Activated CD4-positive, alpha-beta T cell treated with anti-CD3 and anti-CD28 coated beads, Interleukin-2, amount 10 ng/mL, durations not matched to agents 7 days and 5 days (primary cell): Measurements from ENCODE around the gene LRRC8C. TPM values are rescaled to one million over a fixed set of nuclear protein-coding genes. Genes with fewer than 3 reads are reported as not detected.

Source experiments
- CTCF ChIA-PET: fragments of 350-600 bp; sonication (Branson Sonifier 250); formaldehyde crosslinking; loops from one replicate; lab custom pipeline; 2021; ENCODE audit warnings: antibody characterized with exemption; lab: Charles Lee
- POLR2A ChIA-PET: fragments of 350-600 bp; sonication (Branson Sonifier 250); formaldehyde crosslinking; loops from one replicate; lab custom pipeline; 2021; ENCODE audit warnings: antibody characterized with exemption; lab: Charles Lee
- DNase-seq: peaks from one replicate; pipeline ENCODE4 v3.0.0-alpha.2; 2020
- H3K27ac Mint-ChIP-seq: one replicate; pipeline ENCODE4 v1.8.0; 2021; ENCODE audit warnings: mild to moderate bottlenecking, moderate library complexity, mixed read lengths
- H3K27me3 Mint-ChIP-seq: one replicate; pipeline ENCODE4 v1.8.0; 2021; ENCODE audit warnings: mixed read lengths
- H3K36me3 Mint-ChIP-seq: one replicate; pipeline ENCODE4 v1.8.0; 2021; ENCODE audit warnings: low read depth, mixed read lengths
- H3K4me1 Mint-ChIP-seq: one replicate; pipeline ENCODE4 v1.8.0; 2021; ENCODE audit warnings: mixed read lengths
- H3K4me3 Mint-ChIP-seq: one replicate; pipeline ENCODE4 v1.8.0; 2021; ENCODE audit warnings: mild to moderate bottlenecking, moderate library complexity, mixed read lengths
- H3K9me3 Mint-ChIP-seq: one replicate; pipeline ENCODE4 v1.8.0; 2021; ENCODE audit warnings: mixed read lengths
- total RNA-seq, 2 experiments: library from RNA; stranded (reverse); gene quantifications; one replicate each; pipeline ENCODE4 v1.2.3, GENCODE V29; 2021

The LRRC8C gene
- total RNA-seq, 2 experiments from 2014 or later: 45.0 to 55.2 TPM

- Mint-ChIP-seq H3K4me1 (peaks cover 65% of the 10 kb centered on the region), H3K9me3 (no peaks in the 10 kb centered on the region), H3K36me3 (peaks cover 21% of the 10 kb centered on the region), H3K27ac (peak overlapping the region; percentile 11), H3K27me3 (no peaks in the 10 kb centered on the region), H3K4me3 (no peak overlapping the region)
- CTCF ChIA-PET: no interaction called here
- DNase-seq: no peak
- POLR2A ChIA-PET: interaction anchor here (0.7 kb wide), 1 partner anchor 40 kb away, joined by 3 read pairs; no protein-coding TSS in a partner anchor
Observed at GRCh38 chr1:89754518-89754917, 121.6 kb downstream of the LRRC8C start.

GRCh38 chr1:89755591-89755990 lies 122.7 kb downstream of the LRRC8C start:
- Mint-ChIP-seq H3K9me3 (no peaks in the 10 kb centered on the region), H3K36me3 (peaks cover 28% of the 10 kb centered on the region), H3K4me1 (peaks cover 73% of the 10 kb centered on the region), H3K27me3 (no peaks in the 10 kb centered on the region), H3K4me3 (no peak overlapping the region), H3K27ac (peak overlapping the region; percentile 71)
- POLR2A ChIA-PET: no interaction called here
- DNase-seq: no peak
- CTCF ChIA-PET: interaction anchor here (0.6 to 1.5 kb wide), 2 partner anchors 28 to 122 kb away, joined by 3 to 4 read pairs; partner anchors contain the start of gene LRRC8C

GRCh38 chr1:89757532-89757931 lies 124.6 kb downstream of the LRRC8C start:
- Mint-ChIP-seq H3K4me1 (peaks cover 87% of the 10 kb centered on the region), H3K27me3 (no peaks in the 10 kb centered on the region), H3K36me3 (peaks cover 36% of the 10 kb centered on the region), H3K9me3 (no peaks in the 10 kb centered on the region), H3K27ac (peak overlapping the region; percentile 94), H3K4me3 (peak overlapping the region; percentile 70)
- DNase-seq: peak; percentile 72
- ChIA-PET POLR2A (interaction anchor here (0.6 to 1.5 kb wide), 4 partner anchors 38 to 122 kb away, joined by 3 to 4 read pairs (median 4); no protein-coding TSS in a partner anchor), CTCF (interaction anchor here (1.0 to 1.8 kb wide), 2 partner anchors 14 to 125 kb away, joined by 3 to 5 read pairs; partner anchors contain the start of gene LRRC8C)

GRCh38 chr1:89758156-89758555 lies 125.2 kb downstream of the LRRC8C start:
- ChIA-PET CTCF (interaction anchor here (1.0 to 1.8 kb wide), 5 partner anchors 14 to 133 kb away, joined by 3 to 5 read pairs (median 3); partner anchors contain the start of gene LRRC8C), POLR2A (interaction anchor here (0.6 to 1.5 kb wide), 3 partner anchors 38 to 223 kb away, joined by 4 read pairs; no protein-coding TSS in a partner anchor)
- Mint-ChIP-seq H3K27me3 (no peaks in the 10 kb centered on the region), H3K36me3 (peaks cover 30% of the 10 kb centered on the region), H3K4me1 (peaks cover 88% of the 10 kb centered on the region), H3K4me3 (peak overlapping the region; percentile 70), H3K27ac (peak overlapping the region; percentile 94), H3K9me3 (no peaks in the 10 kb centered on the region)
- DNase-seq: no peak

- ChIA-PET POLR2A (no interaction called here), CTCF (interaction anchor here (0.6 to 1.8 kb wide), 5 partner anchors 17 to 257 kb away, joined by 3 to 5 read pairs (median 3); partner anchors contain the start of gene LRRC8C)
- Mint-ChIP-seq H3K4me3 (no peak overlapping the region), H3K27me3 (no peaks in the 10 kb centered on the region), H3K36me3 (peaks cover 30% of the 10 kb centered on the region), H3K4me1 (peaks cover 92% of the 10 kb centered on the region), H3K27ac (peak overlapping the region; percentile 67), H3K9me3 (no peaks in the 10 kb centered on the region)
- no peak for DNase-seq
Observed at GRCh38 chr1:89759036-89759435, 126.1 kb downstream of the LRRC8C start.

GRCh38 chr1:89760496-89760895 lies 127.6 kb downstream of the LRRC8C start:
- Mint-ChIP-seq H3K9me3 (no peaks in the 10 kb centered on the region), H3K4me3 (no peak overlapping the region), H3K36me3 (peaks cover 32% of the 10 kb centered on the region), H3K27ac (no peak overlapping the region), H3K27me3 (no peaks in the 10 kb centered on the region), H3K4me1 (peaks cover 80% of the 10 kb centered on the region)
- CTCF ChIA-PET: interaction anchor here (1.4 kb wide), 1 partner anchor 127 kb away, joined by 3 read pairs; the partner anchor contains the start of gene LRRC8C
- DNase-seq: no peak
- POLR2A ChIA-PET: interaction anchor here (0.5 kb wide), 1 partner anchor 21 kb away, joined by 3 read pairs; no protein-coding TSS in a partner anchor

- no peak overlapping the region for H3K4me3 Mint-ChIP-seq
- peaks cover 72% of the 10 kb centered on the region for H3K4me1 Mint-ChIP-seq
- H3K9me3 Mint-ChIP-seq: no peaks in the 10 kb centered on the region
- CTCF ChIA-PET: interaction anchor here (1.3 to 3.5 kb wide), 10 partner anchors 16 to 277 kb away, joined by 3 to 20 read pairs (median 9); partner anchors contain the start of gene LRRC8C
- POLR2A ChIA-PET: no interaction called here
- H3K27me3 Mint-ChIP-seq: no peaks in the 10 kb centered on the region
- DNase-seq: no peak
- peaks cover 32% of the 10 kb centered on the region for H3K36me3 Mint-ChIP-seq
- peak overlapping the region; percentile 79 for H3K27ac Mint-ChIP-seq
Observed at GRCh38 chr1:89761338-89761737, 128.4 kb downstream of the LRRC8C start.

GRCh38 chr1:89761901-89762300 lies 129.0 kb downstream of the LRRC8C start:
- CTCF ChIA-PET: interaction anchor here (0.6 to 4.2 kb wide), 26 partner anchors 9 to 289 kb away, joined by 3 to 41 read pairs (median 7); partner anchors contain the start of gene LRRC8C
- Mint-ChIP-seq H3K9me3 (no peaks in the 10 kb centered on the region), H3K36me3 (peaks cover 32% of the 10 kb centered on the region), H3K27ac (peak overlapping the region; percentile 79), H3K27me3 (no peaks in the 10 kb centered on the region), H3K4me1 (peaks cover 66% of the 10 kb centered on the region), H3K4me3 (peak overlapping the region; percentile 73)
- DNase-seq: no peak
- POLR2A ChIA-PET: no interaction called here

GRCh38 chr1:89762386-89762778 lies 129.5 kb downstream of the LRRC8C start:
- Mint-ChIP-seq H3K36me3 (peaks cover 32% of the 10 kb centered on the region), H3K27me3 (no peaks in the 10 kb centered on the region), H3K27ac (peak overlapping the region; percentile 79), H3K4me1 (peaks cover 61% of the 10 kb centered on the region), H3K4me3 (peak overlapping the region; percentile 73), H3K9me3 (no peaks in the 10 kb centered on the region)
- DNase-seq: no peak
- POLR2A ChIA-PET: interaction anchor here (0.9 to 1.4 kb wide), 3 partner anchors 41 to 151 kb away, joined by 3 to 7 read pairs (median 7); partner anchors contain the start of gene LRRC8C
- CTCF ChIA-PET: interaction anchor here (0.6 to 4.2 kb wide), 51 partner anchors 9 to 355 kb away, joined by 3 to 41 read pairs (median 5); partner anchors contain the start of gene LRRC8C

- Mint-ChIP-seq H3K4me3 (peak overlapping the region; percentile 73), H3K27me3 (no peaks in the 10 kb centered on the region), H3K9me3 (no peaks in the 10 kb centered on the region), H3K4me1 (peaks cover 55% of the 10 kb centered on the region), H3K36me3 (peaks cover 33% of the 10 kb centered on the region), H3K27ac (peak overlapping the region; percentile 79)
- DNase-seq: peak; percentile 88
- ChIA-PET POLR2A (interaction anchor here (0.9 to 1.4 kb wide), 3 partner anchors 42 to 152 kb away, joined by 3 to 7 read pairs (median 7); partner anchors contain the start of gene LRRC8C), CTCF (interaction anchor here (0.5 to 4.2 kb wide), 56 partner anchors 10 to 356 kb away, joined by 3 to 41 read pairs (median 5); partner anchors contain the start of gene LRRC8C)
Observed at GRCh38 chr1:89762779-89763648, 130.1 kb downstream of the LRRC8C start.

GRCh38 chr1:89763649-89763986 lies 130.7 kb downstream of the LRRC8C start:
- CTCF ChIA-PET: interaction anchor here (0.5 to 4.2 kb wide), 42 partner anchors 9 to 298 kb away, joined by 3 to 41 read pairs (median 6); partner anchors contain the start of gene LRRC8C
- Mint-ChIP-seq H3K9me3 (no peaks in the 10 kb centered on the region), H3K36me3 (peaks cover 29% of the 10 kb centered on the region), H3K27me3 (no peaks in the 10 kb centered on the region), H3K4me1 (peaks cover 49% of the 10 kb centered on the region), H3K27ac (peak overlapping the region; percentile 79), H3K4me3 (peak overlapping the region; percentile 73)
- no peak for DNase-seq
- POLR2A ChIA-PET: interaction anchor here (0.6 to 1.4 kb wide), 3 partner anchors 69 to 153 kb away, joined by 3 to 7 read pairs (median 7); partner anchors contain the start of gene LRRC8C

GRCh38 chr1:89765774-89766173 lies 132.9 kb downstream of the LRRC8C start:
- ChIA-PET CTCF (interaction anchor here (1.2 to 4.2 kb wide), 3 partner anchors 14 to 135 kb away, joined by 3 to 41 read pairs (median 3); partner anchors contain the start of gene LRRC8C), POLR2A (no interaction called here)
- H3K27me3 Mint-ChIP-seq: no peaks in the 10 kb centered on the region
- no peak overlapping the region for H3K4me3 Mint-ChIP-seq
- H3K27ac Mint-ChIP-seq: no peak overlapping the region
- H3K36me3 Mint-ChIP-seq: peaks cover 14% of the 10 kb centered on the region
- no peak for DNase-seq
- peaks cover 31% of the 10 kb centered on the region for H3K4me1 Mint-ChIP-seq
- H3K9me3 Mint-ChIP-seq: no peaks in the 10 kb centered on the region
